HCT116 (cell line): Measurements from ENCODE around the gene TBXAS1. TPM values are rescaled to one million over a fixed set of nuclear protein-coding genes. Genes with fewer than 3 reads are reported as not detected.

Source experiments
- ATAC-seq: fragments of 200-7000 bp; cut with Tn5 transposase; 2 replicates; pipeline ENCODE4 v1.9.1; 2020; ENCODE audit warnings: mild to moderate bottlenecking, moderate library complexity
- BruUV-seq: library from RNA; stranded (reverse); fragments of 400-500 nt; replicated peaks from 2 replicates; lab custom pipeline; 2021; lab: Mats Ljungman, UMichigan
- CTCF ChIA-PET: fragments of 300-600 bp; sonication (Branson Sonifier 250); formaldehyde crosslinking; loops from one replicate; lab custom pipeline; 2021; ENCODE audit warnings: antibody characterized with exemption; lab: Charles Lee
- POLR2A ChIA-PET: fragments of 300-600, 350-600 bp; sonication (Branson Sonifier 250); formaldehyde crosslinking; loops from one replicate; lab custom pipeline; 2021; ENCODE audit warnings: antibody characterized with exemption; lab: Charles Lee
- RAD21 ChIA-PET, 2 experiments: fragments of 300-600 bp; sonication (Branson Sonifier 250); formaldehyde crosslinking; loops; one replicate each; lab custom pipeline; 2023; ENCODE audit warnings: low total read pairs in 2 of 2; ENCODE audit not compliant: uncharacterized antibody in 2 of 2, unreplicated experiment in 2 of 2, low non-redundant PET in 1 of 2; lab: Charles Lee
- DNase-seq: peaks from one replicate; pipeline ENCODE4 v3.0.0-alpha.2; 2010; ENCODE audit warnings: low read depth, low spot score
- H2AFZ ChIP-seq: fragments of 200-600 bp; shearing (Covaris generic), sonication (generic); 2 replicates; pipeline ENCODE4 v1.6.1; 2017; ENCODE audit warnings: low read depth, mixed run types, mixed read lengths, antibody characterized with exemption, low read length; ENCODE audit not compliant: poor library complexity, severe bottlenecking
- H3K27ac ChIP-seq: 2 replicates; pipeline ENCODE4 v1.5.1; 2012; ENCODE audit warnings: low read depth, low read length
- H3K27me3 ChIP-seq: fragments of 200-600 bp; sonication (generic); 2 replicates; pipeline ENCODE4 v1.6.1; 2016; ENCODE audit warnings: mixed run types, low read length, mixed read lengths; ENCODE audit not compliant: insufficient read depth
- H3K36me3 ChIP-seq, 2 experiments: fragments of 200-500 bp in 1 of 2; fragments of 200-600 bp in 1 of 2; sonication (Bioruptor generic) in 1 of 2; sonication (generic) in 1 of 2; 2 replicates each; pipeline versions ENCODE4 v1.5.1 to v1.6.1; 2014 to 2016; ENCODE audit warnings: low read length in 2 of 2, inconsistent platforms in 1 of 2, mixed read lengths in 1 of 2, mixed run types in 1 of 2; ENCODE audit not compliant: insufficient read depth in 2 of 2, control insufficient read depth in 1 of 2
- H3K4me1 ChIP-seq, 2 experiments: fragments of 200-600 bp in 1 of 2; sonication (generic) in 1 of 2; 2 replicates each; pipeline versions ENCODE4 v1.5.1 to v1.6.1; 2012 to 2017; ENCODE audit warnings: low read length in 2 of 2, inconsistent platforms in 1 of 2, mild to moderate bottlenecking in 1 of 2, mixed read lengths in 1 of 2, mixed run types in 1 of 2, moderate library complexity in 1 of 2; ENCODE audit not compliant: insufficient read depth in 2 of 2, control insufficient read depth in 1 of 2
- H3K4me2 ChIP-seq: fragments of 200-600 bp; sonication (generic); 2 replicates; pipeline ENCODE4 v1.6.1; 2017; ENCODE audit warnings: mixed run types, low read length, mixed read lengths
- H3K4me3 ChIP-seq, 2 experiments: fragments of 200-600 bp in 1 of 2; sonication (generic) in 1 of 2; replicated peaks in 1 of 2; 2 replicates each; pipeline ENCODE4 v1.5.1; 2011 to 2016; ENCODE audit warnings: low read length in 2 of 2, control low read depth in 1 of 2, low read depth in 1 of 2, mild to moderate bottlenecking in 1 of 2, mixed read lengths in 1 of 2, mixed run types in 1 of 2
- H3K79me2 ChIP-seq: fragments of 200-600 bp; sonication (generic); 2 replicates; pipeline ENCODE4 v1.6.1; 2017; ENCODE audit warnings: mild to moderate bottlenecking, mixed run types, low read length, moderate library complexity, mixed read lengths; ENCODE audit not compliant: insufficient read depth
- H3K9ac ChIP-seq: fragments of 200-600 bp; sonication (generic); 2 replicates; pipeline ENCODE4 v1.6.1; 2016; ENCODE audit warnings: low read length, mixed read lengths
- H3K9me2 ChIP-seq: fragments of 200-600 bp; sonication (generic), shearing (Covaris generic); 2 replicates; pipeline ENCODE4 v1.6.1; 2017; ENCODE audit warnings: mixed run types, mild to moderate bottlenecking, moderate library complexity; ENCODE audit not compliant: insufficient read depth
- H3K9me3 ChIP-seq, 2 experiments: fragments of 200-500 bp in 1 of 2; fragments of 200-600 bp in 1 of 2; sonication (Bioruptor generic) in 1 of 2; sonication (generic) in 1 of 2; 2 replicates each; pipeline ENCODE4 v1.6.1; 2014 to 2017; ENCODE audit warnings: low read length in 2 of 2, mixed read lengths in 2 of 2, inconsistent platforms in 1 of 2, low read depth in 1 of 2, mild to moderate bottlenecking in 1 of 2, mixed run types in 1 of 2, moderate library complexity in 1 of 2; ENCODE audit not compliant: control insufficient read depth in 1 of 2, insufficient read depth in 1 of 2
- H4K20me1 ChIP-seq: fragments of 200-600 bp; sonication (generic), shearing (Covaris generic); 2 replicates; pipeline ENCODE4 v1.6.1; 2017; ENCODE audit warnings: mixed run types, mild to moderate bottlenecking, moderate library complexity; ENCODE audit not compliant: insufficient read depth
- ATF3 ChIP-seq: IDR thresholded peaks from 2 replicates; pipeline ENCODE4 v1.6.1; 2012
- CBX3 ChIP-seq: IDR thresholded peaks from 2 replicates; pipeline ENCODE4 v1.6.1; 2012; ENCODE audit warnings: low read depth
- ELF1 ChIP-seq: IDR thresholded peaks from 2 replicates; pipeline ENCODE4 v1.6.1; 2012; ENCODE audit warnings: low read depth, borderline replicate concordance
- EZH2 ChIP-seq: fragments of 200-600 bp; sonication (generic); IDR thresholded peaks from 2 replicates; pipeline ENCODE4 v1.6.1; 2017; ENCODE audit warnings: antibody characterized with exemption, mixed run types
- EZH2phosphoT487 ChIP-seq: fragments of 200-600 bp; IDR thresholded peaks from 2 replicates; pipeline ENCODE4 v1.6.1; 2018; ENCODE audit warnings: antibody characterized with exemption, borderline replicate concordance
- FOSL1 ChIP-seq: IDR thresholded peaks from 2 replicates; pipeline ENCODE4 v1.6.1; 2012; ENCODE audit warnings: low read depth
- JUND ChIP-seq: IDR thresholded peaks from 2 replicates; pipeline ENCODE4 v1.6.1; 2012
- MAX ChIP-seq: IDR thresholded peaks from 2 replicates; pipeline ENCODE4 v1.6.1; 2012
- POLR2A ChIP-seq: IDR thresholded peaks from 2 replicates; pipeline ENCODE4 v1.7.0; 2011; ENCODE audit warnings: borderline replicate concordance; ENCODE audit not compliant: insufficient read depth, insufficient read length; ENCODE audit errors: extremely low read depth
- POLR2AphosphoS5 ChIP-seq: IDR thresholded peaks from 2 replicates; pipeline ENCODE4 v1.6.1; 2011; ENCODE audit warnings: mild to moderate bottlenecking, low read depth, low read length, moderate library complexity
- RAD21 ChIP-seq: IDR thresholded peaks from 2 replicates; pipeline ENCODE4 v1.6.1; 2012; ENCODE audit warnings: low read depth, mild to moderate bottlenecking
- SIN3A ChIP-seq: IDR thresholded peaks from 2 replicates; pipeline ENCODE4 v1.6.1; 2012; ENCODE audit warnings: low read depth
- SP1 ChIP-seq: IDR thresholded peaks from 2 replicates; pipeline ENCODE4 v1.6.1; 2012; ENCODE audit warnings: low read depth
- SRF ChIP-seq: IDR thresholded peaks from 2 replicates; pipeline ENCODE4 v1.6.1; 2012; ENCODE audit warnings: low read depth
- TCF7L2 ChIP-seq: IDR thresholded peaks from 2 replicates; pipeline ENCODE4 v1.7.0; 2011; ENCODE audit warnings: borderline replicate concordance, inconsistent platforms; ENCODE audit not compliant: insufficient read depth, insufficient read length; ENCODE audit errors: extremely low read depth
- YY1 ChIP-seq: IDR thresholded peaks from 2 replicates; pipeline ENCODE4 v1.6.1; 2011; ENCODE audit warnings: low read length, low read depth, moderate library complexity, mild to moderate bottlenecking; ENCODE audit not compliant: insufficient replicate concordance; ENCODE audit errors: extremely low read depth
- ZBTB33 ChIP-seq: IDR thresholded peaks from 2 replicates; pipeline ENCODE4 v1.6.1; 2011; ENCODE audit warnings: mild to moderate bottlenecking, low read length, moderate library complexity; ENCODE audit not compliant: insufficient replicate concordance; ENCODE audit errors: extremely low read depth
- ZFX ChIP-seq: fragments of 450-650 bp; IDR thresholded peaks from 2 replicates; pipeline ENCODE4 v1.6.1; 2017
- ZNF274 ChIP-seq: fragments of 200-500 bp; sonication (Bioruptor generic); IDR thresholded peaks from 2 replicates; pipeline ENCODE4 v1.6.1; 2014; ENCODE audit warnings: mild to moderate bottlenecking, low read depth, low read length, inconsistent platforms
- intact Hi-C: fragments of 100-400 bp; cut with micrococcal nuclease; formaldehyde crosslinking; loops from 2 replicates; pipeline ENCODE4 v1.10.0; 2022
- total RNA-seq: library from RNA; stranded (reverse); gene quantifications from one replicate; pipeline ENCODE4 v1.2.1, GENCODE V29; 2021; ENCODE audit not compliant: unreplicated experiment

The TBXAS1 gene
- total RNA-seq, 1 experiment from 2014 or later = 1.4 TPM

- Histone ChIP-seq H3K4me2 (no peak overlapping the region), H4K20me1 (no peaks in the 10 kb centered on the region), H3K27me3 (no peaks in the 10 kb centered on the region), H3K79me2 (no peaks in the 10 kb centered on the region), H3K27ac (no peak overlapping the region), H3K4me3 (no peak overlapping the region), H2AFZ (no peak overlapping the region), H3K9ac (no peak overlapping the region), H3K4me1 (no peaks in the 10 kb centered on the region), H3K36me3 (no peaks in the 10 kb centered on the region), H3K9me2 (no peaks in the 10 kb centered on the region), H3K9me3 (no peaks in the 10 kb centered on the region)
- no peak for DNase-seq
- ChIA-PET RAD21 (no interaction called here), POLR2A (no interaction called here), CTCF (no interaction called here)
- TF ChIP-seq ELF1 = no peak
- no peak for ATAC-seq
- no TSS peak for BruUV-seq
- intact Hi-C loops = no loop called here
These were observed 216.6 kb downstream of the TBXAS1 start for GRCh38 chr7:140045697-140046096.

- no TSS peak for BruUV-seq
- Histone ChIP-seq H2AFZ (no peak overlapping the region), H3K4me2 (no peak overlapping the region), H3K9ac (no peak overlapping the region), H3K9me3 (no peaks in the 10 kb centered on the region), H3K79me2 (no peaks in the 10 kb centered on the region), H3K27me3 (no peaks in the 10 kb centered on the region), H3K36me3 (no peaks in the 10 kb centered on the region), H3K4me1 (no peaks in the 10 kb centered on the region), H3K4me3 (no peak overlapping the region), H3K9me2 (no peaks in the 10 kb centered on the region), H3K27ac (no peak overlapping the region), H4K20me1 (no peaks in the 10 kb centered on the region)
- DNase-seq (no peak), ATAC-seq (no peak)
- TF ChIP-seq POLR2A = no peak
- no peak for TF ChIP-seq SIN3A
- no peak for TF ChIP-seq ATF3
- no peak for TF ChIP-seq YY1
- TF ChIP-seq CBX3 = no peak
- TF ChIP-seq JUND = no peak
- no peak for TF ChIP-seq RAD21
- TF ChIP-seq MAX = no peak
- no peak for TF ChIP-seq ZNF274
- no peak for TF ChIP-seq EZH2
- no peak for TF ChIP-seq ZFX
- TF ChIP-seq FOSL1 = no peak
- TF ChIP-seq SRF = no peak
- TF ChIP-seq ZBTB33 = no peak
- no peak for TF ChIP-seq TCF7L2
- no peak for TF ChIP-seq SP1
- no peak for TF ChIP-seq POLR2AphosphoS5
- no peak for TF ChIP-seq ELF1
- no peak for TF ChIP-seq EZH2phosphoT487
- intact Hi-C loops = no loop called here
- RAD21 ChIA-PET = no interaction called here
- POLR2A ChIA-PET = no interaction called here
- CTCF ChIA-PET = no interaction called here
These were observed 218.1 kb downstream of the TBXAS1 start for GRCh38 chr7:140047197-140047596.
